A549 (cell line): ENCODE measurements around the gene ARL9. TPM values are rescaled to one million over a fixed set of nuclear protein-coding genes. Genes with fewer than 3 reads are reported as not detected.
"Not testable (repeated sequence)": the region's sequence is repeated elsewhere in the genome, so short reads cannot be mapped to it uniquely, and the experiment has no call there.

ENCODE experiments used
- ATAC-seq, 2 experiments: fragments of 200-7000 bp in 1 of 2; fragments of >200 bp in 1 of 2; cut with Nextera tagmentation in 1 of 2; cut with Tn5 transposase in 1 of 2; 3 replicates each; pipeline versions ENCODE4 v1.8.0 to v1.9.1; 2018 to 2020; ENCODE audit warnings: mild to moderate bottlenecking in 1 of 2, moderate library complexity in 1 of 2
- CTCF ChIA-PET: fragments of 300-600 bp; sonication (Branson Sonifier 250); formaldehyde crosslinking; extraction: SDS; loops from one replicate; lab custom pipeline; 2021; ENCODE audit warnings: antibody characterized with exemption, inconsistent platforms; lab: Yijun Ruan, JAX
- POLR2A ChIA-PET: fragments of 350-600 bp; formaldehyde crosslinking; extraction: SDS; loops from one replicate; lab custom pipeline; 2021; ENCODE audit warnings: antibody characterized with exemption, inconsistent platforms; lab: Yijun Ruan, JAX
- DNase-seq, 2 experiments: peaks; one replicate each; pipeline versions ENCODE4 v3.0.0 to v3.0.0-alpha.2; 2011 to 2016; ENCODE audit warnings: low read depth in 1 of 2, low spot score in 1 of 2
- FAIRE-seq: peaks from 2 replicates; lab custom pipeline; 2011; peaks lifted over from hg19 to GRCh38; lab: Jason Lieb, UNC
- H3K27ac ChIP-seq, 2 experiments: fragments of >200 bp; sonication (Bioruptor Twin); formaldehyde crosslinking; 3 replicates each; pipeline ENCODE4 v1.5.1; 2016 to 2017
- H3K4me1 ChIP-seq: fragments of >200 bp; sonication (Bioruptor Twin); formaldehyde crosslinking; 3 replicates; pipeline ENCODE4 v1.6.1; 2016
- H3K4me2 ChIP-seq: fragments of >200 bp; sonication (Bioruptor Twin); formaldehyde crosslinking; 3 replicates; pipeline ENCODE4 v1.6.1; 2016
- H3K4me3 ChIP-seq: fragments of >200 bp; sonication (Bioruptor Twin); formaldehyde crosslinking; 3 replicates; pipeline ENCODE4 v1.5.1; 2016
- H3K9me3 ChIP-seq: fragments of >200 bp; sonication (Bioruptor Twin); formaldehyde crosslinking; 3 replicates; pipeline ENCODE4 v1.6.1; 2016
- ATOH8 ChIP-seq: fragments of 250-450 bp; sonication (Bioruptor Pico); IDR thresholded peaks from 2 replicates; pipeline ENCODE4 v1.5.0; 2020; ENCODE audit warnings: low read depth, mild to moderate bottlenecking, moderate library complexity
- CBX8 ChIP-seq: fragments of 200-600 bp; sonication (generic); IDR thresholded peaks from 2 replicates; pipeline ENCODE4 v1.6.1; 2016
- CHD2 ChIP-seq: fragments of 150-350 bp; IDR thresholded peaks from 2 replicates; pipeline ENCODE4 v1.6.1; 2014; ENCODE audit warnings: low read length; ENCODE audit not compliant: partially characterized antibody
- CTCF ChIP-seq: fragments of >200 bp; sonication (Bioruptor Twin); formaldehyde crosslinking; IDR thresholded peaks from 3 replicates; pipeline ENCODE4 v1.5.1; 2016
- FOSL2 ChIP-seq, 2 experiments: fragments of 450-650 bp in 1 of 2; fragments of >200 bp in 1 of 2; sonication (Bioruptor Twin) in 1 of 2; formaldehyde crosslinking; IDR thresholded peaks; 2 replicates each; pipeline versions ENCODE4 v1.5.0 to v1.6.1; 2016 to 2020; ENCODE audit warnings: mild to moderate bottlenecking in 1 of 2, moderate library complexity in 1 of 2
- GATA3 ChIP-seq: IDR thresholded peaks from 2 replicates; pipeline ENCODE4 v1.6.1; 2012; ENCODE audit warnings: borderline replicate concordance
- HES2 ChIP-seq: fragments of >200 bp; sonication (Bioruptor Twin); formaldehyde crosslinking; IDR thresholded peaks from 2 replicates; pipeline ENCODE4 v1.6.1; 2016
- HOXB13 ChIP-seq: fragments of 250-450 bp; sonication (Bioruptor Pico); IDR thresholded peaks from 2 replicates; pipeline ENCODE4 v1.5.0; 2020; ENCODE audit warnings: low read depth, mild to moderate bottlenecking, moderate library complexity
- NPAS2 ChIP-seq: fragments of 250-450 bp; sonication (Bioruptor Pico); IDR thresholded peaks from 2 replicates; pipeline ENCODE4 v1.8.0; 2022; ENCODE audit warnings: mild to moderate bottlenecking, moderate library complexity, borderline replicate concordance
- PHF8 ChIP-seq: fragments of 200-600 bp; sonication (generic); IDR thresholded peaks from 2 replicates; pipeline ENCODE4 v1.6.1; 2016; ENCODE audit warnings: low read depth, mild to moderate bottlenecking, antibody characterized with exemption, moderate library complexity, borderline replicate concordance
- POLR2A ChIP-seq: IDR thresholded peaks from 2 replicates; pipeline ENCODE4 v1.6.1; 2012; ENCODE audit warnings: mild to moderate bottlenecking, low read length
- POLR2AphosphoS2 ChIP-seq: conservative IDR thresholded peaks from 2 replicates; pipeline ENCODE4 v1.6.1; 2012; ENCODE audit warnings: low read length, improper control_type of control experiment, inconsistent platforms
- REST ChIP-seq: fragments of 200-600 bp; sonication (generic); IDR thresholded peaks from 2 replicates; pipeline ENCODE4 v1.6.1; 2016; ENCODE audit warnings: antibody characterized with exemption, mild to moderate bottlenecking, moderate library complexity
- WGBS: methylation state at CpG from one replicate; pipeline ENCODE4 v1.1.6; 2017; ENCODE audit errors: missing lambda C conversion rate; 5-methylcytosine and 5-hydroxymethylcytosine counted together
- polyA plus RNA-seq, 4 experiments: library from polyadenylated mRNA; depleted of rRNA in 3 of 4; stranded (reverse); fragments of >200 nt; fragmentation: RNase III in 1 of 4; extraction: RNeasy Plus Mini Kit Qiagen cat#74134 plus additional on column Dnase treatment in 1 of 4; gene quantifications; 2 replicates in 3 of 4; 3 replicates in 1 of 4; pipeline ENCODE4 v1.2.3, GENCODE V29; 2011 to 2017

ARL9 gene
- polyA plus RNA-seq, 2 of the 4 experiments (the other 2 are of a cell fraction): 0.08 TPM; not detected in 1

- TF ChIP-seq HES2: no peak
- no peak for TF ChIP-seq REST
- TF ChIP-seq PHF8: no peak
- no peak for TF ChIP-seq NPAS2 (CRISPR knock-in tag)
- TF ChIP-seq CBX8: no peak
- no peak for TF ChIP-seq CHD2
- TF ChIP-seq HOXB13: no peak
- TF ChIP-seq POLR2AphosphoS2: no peak
- TF ChIP-seq GATA3: no peak
- no peak for TF ChIP-seq ATOH8 (CRISPR knock-in tag)
- no peak for TF ChIP-seq CTCF
- ChIA-PET CTCF (interaction anchor here (1.2 to 1.3 kb wide), 2 partner anchors 10 to 79 kb away, joined by 3 to 4 read pairs; no protein-coding TSS in a partner anchor), POLR2A (interaction anchor here (0.6 to 3.7 kb wide), 9 partner anchors 7 to 512 kb away, joined by 3 to 33 read pairs (median 5); partner anchors contain the start of genes AASDH, PAICS and PPAT)
- 72% methylated on average over 9 of the region's 10 CpGs for WGBS
- Histone ChIP-seq H3K27ac (peak overlapping the region; percentile 98 to 100), H3K4me3 (peak overlapping the region; percentile 98), H3K9me3 (no peaks in the 10 kb centered on the region), H3K4me1 (peaks cover 27% of the 10 kb centered on the region; the same call in 2 of the 3 replicates), H3K4me2 (peak overlapping the region; percentile 88)
- DNase-seq (no peak), ATAC-seq (peak in 1 of 2 experiments; percentile 7; a peak in 2 of 6 replicates), FAIRE-seq (no peak)
These were observed 39.8 kb upstream of the ARL9 start for GRCh38 chr4:56465599-56466295.

GRCh38 chr4:56466296-56466761 is 39.3 kb upstream of the ARL9 start:
- H3K4me3 ChIP-seq: peak overlapping the region; percentile 98
- not testable (repeated sequence) for H3K9me3 ChIP-seq; FAIRE-seq; TF ChIP-seq FOSL2 (IDR thresholded peaks at IDR 0.05)
- WGBS: 3% methylated on average over 8 of the region's 8 CpGs
- peak overlapping the region; percentile 98 to 100 for H3K27ac ChIP-seq
- DNase-seq: peak; percentile 69 to 80
- CTCF ChIA-PET: interaction anchor here (1.2 to 1.3 kb wide), 2 partner anchors 9 to 78 kb away, joined by 3 to 4 read pairs; no protein-coding TSS in a partner anchor
- ATAC-seq: peak; percentile 81 to 82
- H3K4me1 ChIP-seq: peaks cover 27% of the 10 kb centered on the region; the same call in 2 of the 3 replicates
- TF ChIP-seq POLR2A (peak; percentile 34), FOSL2 (CRISPR knock-in tag; IDR thresholded peaks at IDR 0.05) (peak; percentile 45; the same call in 1 of the 2 replicates)
- TF ChIP-seq, all 56 proteins: peak for 2; not testable (repeated sequence) for 54
- POLR2A ChIA-PET: interaction anchor here (0.6 to 3.7 kb wide), 9 partner anchors 8 to 511 kb away, joined by 3 to 33 read pairs (median 5); partner anchors contain the start of genes AASDH, PAICS and PPAT
- peak overlapping the region; percentile 88 for H3K4me2 ChIP-seq
